Heart left ventricle (tissue), 16 donors: ENCODE measurements around the gene LCK. TPM values are rescaled to one million over a fixed set of nuclear protein-coding genes. Genes with fewer than 3 reads are reported as not detected.

Source experiments
- ATAC-seq, 4 donors: fragments of 200-7000 bp; cut with Tn5 transposase; one replicate each; pipeline ENCODE4 v1.9.1; 2020 to 2022; ENCODE audit warnings: moderate library complexity in 4 of 4, mild to moderate bottlenecking in 3 of 4, moderate number of reproducible peaks in 1 of 4
- DNase-seq, 5 donors: peaks; one replicate each; pipeline ENCODE4 v3.0.0-alpha.2; 2020
- H3K27ac ChIP-seq, 12 donors: fragments of 200-600 bp; sonication (generic) in 4 of 12; one replicate each; pipeline versions ENCODE4 v1.5.0 to v1.8.0; 2016 to 2022; ENCODE audit warnings: mild to moderate bottlenecking in 2 of 12
- H3K27me3 ChIP-seq, 9 donors: fragments of 200-600 bp; sonication (generic) in 2 of 9; one replicate each; pipeline versions ENCODE4 v1.5.1 to v1.8.0; 2016 to 2022; ENCODE audit warnings: mild to moderate bottlenecking in 3 of 9
- H3K36me3 ChIP-seq, 9 donors: fragments of 200-600 bp; sonication (generic) in 2 of 9; one replicate each; pipeline versions ENCODE4 v1.5.0 to v1.8.0; 2018 to 2022; ENCODE audit warnings: mild to moderate bottlenecking in 2 of 9
- H3K4me1 ChIP-seq, 12 donors: fragments of 200-600 bp; sonication (generic) in 4 of 12; one replicate each; pipeline versions ENCODE4 v1.5.0 to v1.8.0; 2016 to 2022; ENCODE audit warnings: mild to moderate bottlenecking in 3 of 12
- H3K4me3 ChIP-seq, 12 donors: fragments of 200-600 bp; sonication (generic) in 4 of 12; one replicate each; pipeline versions ENCODE4 v1.5.0 to v1.8.0; 2017 to 2022; ENCODE audit warnings: mild to moderate bottlenecking in 9 of 12, moderate library complexity in 4 of 12
- H3K9me3 ChIP-seq, 12 donors: fragments of 200-600 bp; sonication (generic) in 4 of 12; one replicate each; pipeline versions ENCODE4 v1.5.0 to v1.8.0; 2016 to 2022; ENCODE audit warnings: mild to moderate bottlenecking in 1 of 12
- CTCF ChIP-seq, 12 donors: fragments of 200-600 bp; sonication (generic) in 4 of 12; IDR thresholded peaks; one replicate each; pipeline versions ENCODE4 v1.5.0 to v1.8.0; 2018 to 2022; ENCODE audit warnings: antibody characterized with exemption in 12 of 12, mild to moderate bottlenecking in 5 of 12
- POLR2A ChIP-seq, 2 donors: fragments of 450-650 bp; IDR thresholded peaks; one replicate each; pipeline ENCODE4 v1.6.1; 2017; ENCODE audit warnings: antibody characterized with exemption in 2 of 2, mild to moderate bottlenecking in 2 of 2, moderate library complexity in 2 of 2
- WGBS, 4 donors: extraction: QIAGEN DNeasy Blood & Tissue Kit in 2 of 4; methylation state at CpG; one replicate each; pipeline versions ENCODE4 v1.1.5 to v1.1.7; 2013 to 2018; 5-methylcytosine and 5-hydroxymethylcytosine counted together
- intact Hi-C, 10 donors: fragments of 100-400 bp; cut with DNase I; formaldehyde crosslinking; loops; one replicate each; pipeline versions ENCODE4 v1.11.1 to v1.14.2; 2022
- long read RNA-seq, 3 donors: library from polyadenylated mRNA; unstranded; transcript quantifications; one replicate each; pipeline ENCODE4 v2.0.0, GENCODE V29; 2020 to 2021
- polyA plus RNA-seq, 2 donors: library from polyadenylated mRNA; stranded (reverse); fragments of 200-250 nt; gene quantifications; one replicate each; pipeline ENCODE4 v1.2.3, GENCODE V29; 2013
- total RNA-seq, 9 donors: library from RNA; depleted of rRNA in 2 of 9; stranded (reverse); fragments of >200 nt in 2 of 9; fragmentation: NEBNext Ultra II Directional in 3 of 9; extraction: Animal tissue kit (Norgen Biotek cat#: 25700) in 3 of 9; gene quantifications; one replicate each; pipeline versions ENCODE4 v1.1.0 to v1.2.4, GENCODE V29; 2016 to 2023
- donor health status: ischemic (EF 13 %, LVEDD 7.1; RV severe dilation, severe dysfunction).
- donor health status: healthy with polysubstance abuse.
- donor health status: DM: no; HTN: yes; CAD: no.
- donor health status: DM: no; HTN: no; CAD: no.
- donor health status: ischemic (EF 25% LVEDD 6.9; RV normal size, moderate dysfunction).
- donor health status: ischemic (EF 25% LVEDD 5.7; RV mildly dilated, moderate dysfunction).
- donor health status: healthy.
- donor health status: DM: yes; HTN: yes; CAD: no.
- donor health status: ischemic (EF 35%, LVEDD 5.7; RV mildly dilated, moderate dysfunction).
- donor health status: nonischemic (EF 11% LVEDD 7.7; RV severe dilation, severe dysfunction).
- donor health status: DM: yes; HTN: yes; CAD: no.
- donor health status: PGD.
- donor health status: ischemic (EF 29% LVEDD 5.4; RV normal size, mild dysfunction).
- donor health status: nonischemic (EF 23%, LVEDD 6.1; RV moderate dilation, normal function).

LCK gene
- total RNA-seq (1 to 10 TPM in 2 of 9 donors, under 1 TPM in 4, not detected in 3; 0.37 to 7.6 (median 0.72) TPM), polyA plus RNA-seq (under 1 TPM; 0.34 to 0.40 TPM)
- long read RNA-seq, donor 1, partial matches to known transcripts = 0 of 2 reads
- long read RNA-seq, donor 1, other reads (novel, unspliced or antisense) = 0 of 2 reads
- long read RNA-seq, donor 2, partial matches to known transcripts = 0 of 1 reads
- long read RNA-seq, donor 2, other reads (novel, unspliced or antisense) = 1 of 1 reads
- long read RNA-seq, donor 3, partial matches to known transcripts = 0 of 1 reads
- long read RNA-seq, donor 3, other reads (novel, unspliced or antisense) = 0 of 1 reads

- peak within 1 kb of the TSS in 4 of 12 donors; percentile 9 to 58 (median 22) for H3K4me3 ChIP-seq
- peak within 1 kb of the TSS; percentile 49 to 93 (median 86) for H3K27ac ChIP-seq
- WGBS, 4 donors = 68 to 77% (median 72%) methylated on average over 24 to 25 of the region's 25 CpGs
- H3K9me3 ChIP-seq = no peaks in the 10 kb centered on the region
- intact Hi-C loops = no loop called here
- DNase-seq = no peak
- H3K36me3 ChIP-seq = no peaks in the 10 kb centered on the region
- ATAC-seq = no peak
- no peaks in the 10 kb centered on the region for H3K27me3 ChIP-seq
- H3K4me1 ChIP-seq = peaks cover 0 to 69% (median 59%) of the 10 kb centered on the region in 12 donors
- TF ChIP-seq POLR2A (IDR thresholded peaks at IDR 0.05) (no peak), CTCF (IDR thresholded peaks at IDR 0.05) (no peak)
Observed at GRCh38 chr1:32250893-32251716, at the start of gene LCK. Gene LCK (plus strand): TSS chr1:32251265. CDS start chr1:32274330, 23,065 bp downstream.

GRCh38 chr1:32204943-32205361 is 46.1 kb upstream of the LCK start:
- ATAC-seq = no peak
- H3K27me3 ChIP-seq = no peaks in the 10 kb centered on the region
- peaks cover 5 to 47% (median 26%) of the 10 kb centered on the region in 12 donors for H3K4me1 ChIP-seq
- H3K9me3 ChIP-seq = no peaks in the 10 kb centered on the region
- H3K27ac ChIP-seq = peak overlapping the region in 6 of 12 donors; percentile 36 to 68 (median 55)
- TF ChIP-seq POLR2A (IDR thresholded peaks at IDR 0.05) (no peak), CTCF (IDR thresholded peaks at IDR 0.05) (no peak)
- intact Hi-C loops = no loop called here
- H3K36me3 ChIP-seq = peaks cover 0 to 6% (median 0%) of the 10 kb centered on the region in 9 donors
- whole genome bisulfite sequencing, 4 donors = 33 to 42% (median 38%) methylated on average over 24 to 26 of the region's 26 CpGs
- no peak for DNase-seq
- H3K4me3 ChIP-seq = peak overlapping the region; percentile 19 to 82 (median 64)

- Histone ChIP-seq H3K4me1 (peaks cover 5 to 40% (median 23%) of the 10 kb centered on the region in 12 donors), H3K27ac (peak within 1 kb of the TSS in 6 of 12 donors; percentile 36 to 68 (median 55)), H3K27me3 (no peaks in the 10 kb centered on the region), H3K9me3 (no peaks in the 10 kb centered on the region), H3K4me3 (peak within 1 kb of the TSS; percentile 19 to 82 (median 64)), H3K36me3 (peaks cover 0 to 6% (median 0%) of the 10 kb centered on the region in 9 donors)
- ATAC-seq (peak; percentile 49 to 83 (median 76)), DNase-seq (peak; percentile 86 to 92 (median 87))
- TF ChIP-seq CTCF (IDR thresholded peaks at IDR 0.05) (no peak), POLR2A (IDR thresholded peaks at IDR 0.05) (peak in 1 of 2 donors; percentile 61)
- WGBS, 4 donors = 1 to 4% (median 2%) methylated on average over 47 to 77 of the region's 77 CpGs
- intact Hi-C loops = no loop called here
Observed at GRCh38 chr1:32205401-32206370, 45.4 kb upstream of the LCK start, which contains the start of gene IQCC. Gene IQCC (plus strand): TSS chr1:32205671. CDS start chr1:32205682, 11 bp downstream.
